Measurements from ENCODE around the gene SBK1. TPM values are rescaled to one million over a fixed set of nuclear protein-coding genes. Genes with fewer than 3 reads are reported as not detected.

SBK1 gene
- total and polyA plus RNA-seq, 2 of the 4 experiments (the other 2 are of a cell fraction), result under 0.01 to 0.05 TPM

- Histone ChIP-seq H3K4me2 (ENCODE audit: low read depth, low read length) (no peak overlapping the region), H4K91ac (ENCODE audit: insufficient read depth, low read depth, low read length) (no peak overlapping the region), H3K9ac (ENCODE audit: low read depth, low read length) (no peak overlapping the region), H3K4me1 (ENCODE audit: control insufficient read depth, insufficient read depth, low read length) (no peaks in the 10 kb centered on the region), H3K27me3 (ENCODE audit: control insufficient read depth, insufficient read depth, low read length) (no peaks in the 10 kb centered on the region; the same call in 1 of the 2 replicates), H2AK9ac (replicated peaks; ENCODE audit: low read depth, low read length, poor library complexity) (no peak overlapping the region), H2BK120ac (ENCODE audit: low read depth, low read length) (no peak overlapping the region), H3K18ac (ENCODE audit: low read depth, low read length) (no peak overlapping the region), H4K5ac (ENCODE audit: low read depth, low read length) (no peak overlapping the region), H3K4me3 (ENCODE audit: insufficient read depth, low read depth, low read length) (no peak overlapping the region), H2BK5ac (ENCODE audit: low read depth, low read length, poor library complexity, severe bottlenecking) (no peak overlapping the region), H2BK15ac (ENCODE audit: low read depth, low read length) (no peak overlapping the region), H2AFZ (replicated peaks; ENCODE audit: low read length, poor library complexity) (no peak overlapping the region), H3K14ac (replicated peaks; ENCODE audit: low read depth, low read length) (no peak overlapping the region), H4K20me1 (ENCODE audit: insufficient read depth, low read length) (no peaks in the 10 kb centered on the region), H3K27ac (ENCODE audit: insufficient read depth, low read length) (no peak overlapping the region), H3K9me3 (ENCODE audit: control insufficient read depth, insufficient read depth, low read length) (no peaks in the 10 kb centered on the region), H3K79me1 (ENCODE audit: low read depth in 1 of 2, low read length in 2 of 2) (no peaks in the 10 kb centered on the region), H3K23ac (ENCODE audit: low read depth, low read length) (no peak overlapping the region), H3K4ac (ENCODE audit: low read depth, low read length) (no peak overlapping the region), H4K8ac (ENCODE audit: low read depth in 2 of 2, low read length in 2 of 2) (no peak overlapping the region), H3K36me3 (ENCODE audit: control insufficient read depth, insufficient read depth, low read length) (no peaks in the 10 kb centered on the region), H3K9me1 (ENCODE audit: insufficient read depth, low read length) (no peaks in the 10 kb centered on the region), H2BK20ac (ENCODE audit: low read depth, low read length) (no peak overlapping the region), H2AK5ac (ENCODE audit: low read depth, low read length) (no peak overlapping the region), H3K56ac (ENCODE audit: extremely low read depth, insufficient read depth, low read length) (no peak overlapping the region)
- in situ Hi-C loops (cut with MboI; ENCODE audit: low sequenced_read_pairs), result loop anchor here (10.0 kb wide), 1 partner anchor 225 kb away; no protein-coding TSS in a partner anchor
- intact Hi-C loops (cut with micrococcal nuclease), result no loop called here
- BruUV-seq (replicated peaks), result no TSS peak
- ChIA-PET POLR2A (ENCODE audit: unreplicated experiment) (no interaction called here), CTCF (no interaction called here)
- WGBS, 2 experiments (ENCODE audit: extremely low coverage in 2 of 2, insufficient read length in 1 of 2), result 95% methylated on average over 57 of the region's 73 CpGs; no CpG with 5 or more reads in 1 of the 2 experiments
- TF ChIP-seq BHLHE40 (IDR thresholded peaks at IDR 0.05; ENCODE audit: low read depth, low read length) (no peak), SMC3 (IDR thresholded peaks at IDR 0.05; ENCODE audit: low read depth, low read length) (no peak), RFX5 (IDR thresholded peaks at IDR 0.05; ENCODE audit: low read depth, low read length) (no peak)
- DNase-seq (no peak), ATAC-seq (ENCODE audit: low read depth) (no peak)
- dilution Hi-C loops (cut with HindIII; ENCODE audit: low sequenced_read_pairs, unreplicated experiment), result no loop called here
Observed at GRCh38 chr16:28320023-28320561, 27.8 kb downstream of the SBK1 start.

Measured in IMR-90 (cell line).